Measurements from ENCODE around the gene CRB3. TPM values are rescaled to one million over a fixed set of nuclear protein-coding genes. Genes with fewer than 3 reads are reported as not detected.

CRB3 gene
- total and polyA plus RNA-seq, 2 of the 4 experiments (the other 2 are of a cell fraction) = not detected

DNA sequence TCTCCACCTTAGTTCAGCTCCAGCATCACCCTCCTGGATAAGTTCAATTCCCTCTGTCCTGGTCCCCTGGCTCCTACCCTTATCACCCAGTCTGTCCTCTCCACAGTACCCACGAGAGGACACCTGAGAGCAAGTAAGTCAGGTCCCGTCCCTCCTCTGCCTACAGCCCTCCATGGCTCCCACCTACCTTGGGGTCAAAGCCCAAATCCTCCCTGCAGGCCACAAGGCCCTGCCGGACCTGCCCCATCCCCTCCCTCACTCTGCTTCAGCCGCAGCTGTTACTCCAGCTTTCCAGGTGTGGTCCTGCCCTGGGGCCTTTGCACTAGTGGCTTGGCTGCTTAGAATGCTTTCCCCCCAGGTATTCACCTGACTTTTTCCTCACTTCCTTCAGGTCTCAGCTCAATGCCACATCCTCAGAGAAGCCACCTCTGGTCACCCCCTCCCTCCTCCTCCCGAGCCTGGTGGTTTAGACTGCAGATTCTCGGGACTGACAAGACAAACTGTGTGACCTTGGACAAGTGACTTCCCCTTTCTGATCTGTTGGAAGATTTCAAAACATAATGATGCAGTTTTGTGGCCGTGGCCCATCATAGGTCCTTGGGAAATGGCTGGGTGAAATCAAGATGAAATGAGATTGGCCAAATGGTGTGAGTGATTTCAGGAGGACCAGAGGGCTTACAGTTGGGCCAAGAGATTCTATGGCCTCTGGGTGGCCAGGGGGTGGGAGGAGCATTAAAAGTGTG, 34.4 kb downstream of the CRB3 start:
- Histone ChIP-seq H4K5ac (ENCODE audit: low read depth, low read length) (no peak overlapping the region), H3K4me3 (ENCODE audit: insufficient read depth, low read depth, low read length) (no peak overlapping the region), H3K27me3 (ENCODE audit: control insufficient read depth, insufficient read depth, low read length) (peaks cover 21% of the 10 kb centered on the region), H2AK5ac (ENCODE audit: low read depth, low read length) (no peak overlapping the region), H2BK20ac (ENCODE audit: low read depth, low read length) (no peak overlapping the region), H3K9ac (ENCODE audit: low read depth, low read length) (no peak overlapping the region), H3K4ac (ENCODE audit: low read depth, low read length) (no peak overlapping the region), H2BK15ac (ENCODE audit: low read depth, low read length) (no peak overlapping the region), H3K4me1 (ENCODE audit: control insufficient read depth, insufficient read depth, low read length) (no peaks in the 10 kb centered on the region), H3K9me3 (ENCODE audit: control insufficient read depth, insufficient read depth, low read length) (peaks cover 5% of the 10 kb centered on the region), H3K23ac (ENCODE audit: low read depth, low read length) (no peak overlapping the region), H3K36me3 (ENCODE audit: control insufficient read depth, insufficient read depth, low read length) (no peaks in the 10 kb centered on the region), H3K14ac (replicated peaks; ENCODE audit: low read depth, low read length) (no peak overlapping the region), H4K20me1 (ENCODE audit: insufficient read depth, low read length) (no peaks in the 10 kb centered on the region), H2AK9ac (replicated peaks; ENCODE audit: low read depth, low read length, poor library complexity) (no peak overlapping the region), H4K91ac (ENCODE audit: insufficient read depth, low read depth, low read length) (no peak overlapping the region), H3K56ac (ENCODE audit: extremely low read depth, insufficient read depth, low read length) (no peak overlapping the region), H3K9me1 (ENCODE audit: insufficient read depth, low read length) (no peaks in the 10 kb centered on the region), H4K8ac (ENCODE audit: low read depth in 2 of 2, low read length in 2 of 2) (no peak overlapping the region), H3K27ac (ENCODE audit: insufficient read depth, low read length) (no peak overlapping the region), H3K4me2 (ENCODE audit: low read depth, low read length) (no peak overlapping the region), H3K18ac (ENCODE audit: low read depth, low read length) (no peak overlapping the region), H3K79me1 (ENCODE audit: low read depth in 1 of 2, low read length in 2 of 2) (no peaks in the 10 kb centered on the region), H2AFZ (replicated peaks; ENCODE audit: low read length, poor library complexity) (no peak overlapping the region), H2BK5ac (ENCODE audit: low read depth, low read length, poor library complexity, severe bottlenecking) (no peak overlapping the region), H2BK120ac (ENCODE audit: low read depth, low read length) (no peak overlapping the region)
- TF ChIP-seq CEBPB (IDR thresholded peaks at IDR 0.05; ENCODE audit: low read depth, low read length) (no peak), CHD1 (IDR thresholded peaks at IDR 0.05; ENCODE audit: low read depth, low read length) (no peak), RCOR1 (IDR thresholded peaks at IDR 0.05; ENCODE audit: insufficient replicate concordance, low read length) (no peak), SMC3 (IDR thresholded peaks at IDR 0.05; ENCODE audit: low read depth, low read length) (no peak), MXI1 (IDR thresholded peaks at IDR 0.05; ENCODE audit: borderline replicate concordance, low read depth, low read length) (no peak), BHLHE40 (IDR thresholded peaks at IDR 0.05; ENCODE audit: low read depth, low read length) (no peak), MAZ (IDR thresholded peaks at IDR 0.05; ENCODE audit: borderline replicate concordance, low read depth, low read length) (no peak), MAFK (IDR thresholded peaks at IDR 0.05; ENCODE audit: low read depth, low read length) (no peak), POLR2A (IDR thresholded peaks at IDR 0.05; ENCODE audit: low read depth, low read length) (no peak), FOS (IDR thresholded peaks at IDR 0.05; ENCODE audit: low read depth, low read length) (no peak), RFX5 (IDR thresholded peaks at IDR 0.05; ENCODE audit: low read depth, low read length) (no peak), NFE2L2 (IDR thresholded peaks at IDR 0.05; ENCODE audit: low read depth, low read length) (no peak)
- TF ChIP-seq, protein P1, sequence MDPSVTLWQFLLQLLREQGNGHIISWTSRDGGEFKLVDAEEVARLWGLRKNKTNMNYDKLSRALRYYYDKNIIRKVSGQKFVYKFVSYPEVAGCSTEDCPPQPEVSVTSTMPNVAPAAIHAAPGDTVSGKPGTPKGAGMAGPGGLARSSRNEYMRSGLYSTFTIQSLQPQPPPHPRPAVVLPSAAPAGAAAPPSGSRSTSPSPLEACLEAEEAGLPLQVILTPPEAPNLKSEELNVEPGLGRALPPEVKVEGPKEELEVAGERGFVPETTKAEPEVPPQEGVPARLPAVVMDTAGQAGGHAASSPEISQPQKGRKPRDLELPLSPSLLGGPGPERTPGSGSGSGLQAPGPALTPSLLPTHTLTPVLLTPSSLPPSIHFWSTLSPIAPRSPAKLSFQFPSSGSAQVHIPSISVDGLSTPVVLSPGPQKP (IDR thresholded peaks at IDR 0.05; ENCODE audit: borderline replicate concordance, low read depth, low read length) = no peak
- TF ChIP-seq, protein P2, sequence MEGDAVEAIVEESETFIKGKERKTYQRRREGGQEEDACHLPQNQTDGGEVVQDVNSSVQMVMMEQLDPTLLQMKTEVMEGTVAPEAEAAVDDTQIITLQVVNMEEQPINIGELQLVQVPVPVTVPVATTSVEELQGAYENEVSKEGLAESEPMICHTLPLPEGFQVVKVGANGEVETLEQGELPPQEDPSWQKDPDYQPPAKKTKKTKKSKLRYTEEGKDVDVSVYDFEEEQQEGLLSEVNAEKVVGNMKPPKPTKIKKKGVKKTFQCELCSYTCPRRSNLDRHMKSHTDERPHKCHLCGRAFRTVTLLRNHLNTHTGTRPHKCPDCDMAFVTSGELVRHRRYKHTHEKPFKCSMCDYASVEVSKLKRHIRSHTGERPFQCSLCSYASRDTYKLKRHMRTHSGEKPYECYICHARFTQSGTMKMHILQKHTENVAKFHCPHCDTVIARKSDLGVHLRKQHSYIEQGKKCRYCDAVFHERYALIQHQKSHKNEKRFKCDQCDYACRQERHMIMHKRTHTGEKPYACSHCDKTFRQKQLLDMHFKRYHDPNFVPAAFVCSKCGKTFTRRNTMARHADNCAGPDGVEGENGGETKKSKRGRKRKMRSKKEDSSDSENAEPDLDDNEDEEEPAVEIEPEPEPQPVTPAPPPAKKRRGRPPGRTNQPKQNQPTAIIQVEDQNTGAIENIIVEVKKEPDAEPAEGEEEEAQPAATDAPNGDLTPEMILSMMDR (conservative IDR thresholded peaks at IDR 0.05; ENCODE audit: low read depth, low read length) = no peak
- intact Hi-C loops (cut with micrococcal nuclease) (no loop called here), in situ Hi-C loops (cut with MboI; ENCODE audit: low sequenced_read_pairs) (no loop called here), dilution Hi-C loops (cut with HindIII; ENCODE audit: low sequenced_read_pairs, unreplicated experiment) (no loop called here)
- no peak for DNase-seq
- no peak for ATAC-seq (ENCODE audit: low read depth)
- ChIA-PET POLR2A (ENCODE audit: unreplicated experiment) (no interaction called here), CTCF (no interaction called here)
- no TSS peak for BruUV-seq (replicated peaks)
- WGBS, 2 experiments (ENCODE audit: extremely low coverage in 2 of 2, insufficient read length in 1 of 2) = 57% methylated on average over 7 of the region's 7 CpGs; no CpG with 5 or more reads in 1 of the 2 experiments
